ENCODE measurements around the gene FAM228B. TPM values are rescaled to one million over a fixed set of nuclear protein-coding genes. Genes with fewer than 3 reads are reported as not detected.

FAM228B gene
- total and polyA plus RNA-seq, 9 of the 15 experiments (the other 6 are each of a cell fraction or from before 2014, with no cell fraction given) = 1.1 to 3.7 (median 2.6) TPM

GRCh38 chr2:24111407-24111901 lies 11.8 kb upstream of the FAM228B start (continued):
- TF ChIP-seq C11orf30 (IDR thresholded peaks at IDR 0.05; ENCODE audit: low read depth) (peak; percentile 91), NFE2 (IDR thresholded peaks at IDR 0.05; ENCODE audit: low read depth) (peak; percentile 58), SLC30A9 (CRISPR knock-in tag; IDR thresholded peaks at IDR 0.05) (no peak), ZNF316 (IDR thresholded peaks at IDR 0.05) (peak; percentile 95), SREBF1 (IDR thresholded peaks at IDR 0.05; ENCODE audit: borderline replicate concordance, low read depth, low read length) (no peak)
- TF ChIP-seq, protein P1, sequence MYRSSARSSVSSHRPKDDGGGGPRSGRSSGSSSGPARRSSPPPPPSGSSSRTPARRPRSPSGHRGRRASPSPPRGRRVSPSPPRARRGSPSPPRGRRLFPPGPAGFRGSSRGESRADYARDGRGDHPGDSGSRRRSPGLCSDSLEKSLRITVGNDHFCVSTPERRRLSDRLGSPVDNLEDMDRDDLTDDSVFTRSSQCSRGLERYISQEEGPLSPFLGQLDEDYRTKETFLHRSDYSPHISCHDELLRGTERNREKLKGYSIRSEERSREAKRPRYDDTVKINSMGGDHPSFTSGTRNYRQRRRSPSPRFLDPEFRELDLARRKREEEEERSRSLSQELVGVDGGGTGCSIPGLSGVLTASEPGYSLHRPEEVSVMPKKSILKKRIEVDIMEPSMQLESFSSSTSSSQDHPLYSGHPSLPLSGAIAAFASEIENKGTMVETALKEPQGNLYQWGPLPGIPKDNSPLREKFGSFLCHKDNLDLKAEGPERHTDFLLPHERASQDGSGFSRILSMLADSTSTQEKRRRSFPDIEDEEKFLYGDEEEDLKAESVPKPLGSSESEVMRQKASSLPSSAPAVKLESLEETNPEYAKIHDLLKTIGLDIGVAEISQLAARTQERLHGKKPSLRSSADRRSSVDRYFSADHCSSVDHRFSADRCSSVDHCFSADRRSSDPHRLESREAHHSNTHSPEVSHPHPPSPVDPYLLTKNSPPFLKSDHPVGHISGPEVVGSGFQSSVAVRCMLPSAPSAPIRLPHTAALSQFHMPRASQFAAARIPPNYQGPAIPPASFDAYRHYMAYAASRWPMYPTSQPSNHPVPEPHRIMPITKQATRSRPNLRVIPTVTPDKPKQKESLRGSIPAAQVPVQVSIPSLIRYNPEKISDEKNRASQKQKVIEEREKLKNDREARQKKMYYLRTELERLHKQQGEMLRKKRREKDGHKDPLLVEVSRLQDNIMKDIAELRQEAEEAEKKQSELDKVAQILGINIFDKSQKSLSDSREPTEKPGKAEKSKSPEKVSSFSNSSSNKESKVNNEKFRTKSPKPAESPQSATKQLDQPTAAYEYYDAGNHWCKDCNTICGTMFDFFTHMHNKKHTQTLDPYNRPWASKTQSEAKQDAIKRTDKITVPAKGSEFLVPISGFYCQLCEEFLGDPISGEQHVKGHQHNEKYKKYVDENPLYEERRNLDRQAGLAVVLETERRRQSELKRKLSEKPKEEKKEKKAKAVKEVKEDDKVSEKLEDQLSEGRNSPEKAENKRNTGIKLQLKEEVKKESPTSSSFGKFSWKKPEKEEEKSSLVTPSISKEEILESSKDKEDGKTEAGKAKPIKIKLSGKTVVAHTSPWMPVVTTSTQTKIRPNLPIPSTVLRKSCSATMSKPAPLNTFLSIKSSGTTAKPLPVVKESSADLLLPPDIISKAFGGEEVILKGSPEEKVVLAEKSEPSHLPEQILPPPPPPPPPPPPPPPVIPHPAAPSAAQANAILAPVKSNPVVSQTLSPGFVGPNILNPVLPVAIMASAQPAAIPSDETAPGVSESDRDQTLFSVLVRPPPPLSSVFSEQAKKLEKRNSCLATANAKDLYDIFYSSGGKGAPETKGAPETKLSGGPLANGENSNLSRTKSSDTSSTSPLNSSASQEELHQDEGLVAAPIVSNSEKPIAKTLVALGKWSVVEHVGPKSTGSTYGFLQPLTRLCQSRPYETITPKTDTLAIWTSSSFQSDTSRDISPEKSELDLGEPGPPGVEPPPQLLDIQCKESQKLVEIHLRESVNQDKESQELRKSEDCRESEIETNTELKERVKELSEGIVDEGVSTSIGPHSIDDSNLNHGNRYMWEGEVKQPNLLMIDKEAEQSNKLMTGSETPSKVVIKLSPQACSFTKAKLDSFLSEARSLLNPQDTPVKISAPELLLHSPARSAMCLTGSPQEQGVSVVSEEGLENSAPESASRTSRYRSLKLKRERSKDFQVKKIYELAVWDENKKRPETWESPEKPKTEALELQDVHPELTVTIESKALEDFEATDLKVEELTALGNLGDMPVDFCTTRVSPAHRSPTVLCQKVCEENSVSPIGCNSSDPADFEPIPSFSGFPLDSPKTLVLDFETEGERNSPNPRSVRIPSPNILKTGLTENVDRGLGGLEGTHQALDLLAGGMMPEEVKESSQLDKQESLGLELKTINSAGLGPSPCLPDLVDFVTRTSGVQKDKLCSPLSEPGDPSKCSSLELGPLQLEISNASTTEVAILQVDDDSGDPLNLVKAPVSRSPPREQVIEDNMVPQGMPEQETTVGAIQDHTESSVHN (IDR thresholded peaks at IDR 0.05; ENCODE audit: borderline replicate concordance in 1 of 2, low read depth in 1 of 2) = no peak
- TF ChIP-seq, protein P2, sequence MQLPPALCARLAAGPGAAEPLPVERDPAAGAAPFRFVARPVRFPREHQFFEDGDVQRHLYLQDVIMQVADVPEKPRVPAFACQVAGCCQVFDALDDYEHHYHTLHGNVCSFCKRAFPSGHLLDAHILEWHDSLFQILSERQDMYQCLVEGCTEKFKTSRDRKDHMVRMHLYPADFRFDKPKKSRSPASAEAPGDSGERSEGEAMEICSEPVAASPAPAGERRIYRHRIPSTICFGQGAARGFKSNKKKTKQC (CRISPR knock-in tag; IDR thresholded peaks at IDR 0.05) = no peak
